ENCODE data around the gene MYBPHL.

Gene MYBPHL

GRCh38 chr1:109265741-109266330 is 41.0 kb downstream of the MYBPHL start:
- DNase-seq (ENCODE audit: low spot score): no peak

DNA sequence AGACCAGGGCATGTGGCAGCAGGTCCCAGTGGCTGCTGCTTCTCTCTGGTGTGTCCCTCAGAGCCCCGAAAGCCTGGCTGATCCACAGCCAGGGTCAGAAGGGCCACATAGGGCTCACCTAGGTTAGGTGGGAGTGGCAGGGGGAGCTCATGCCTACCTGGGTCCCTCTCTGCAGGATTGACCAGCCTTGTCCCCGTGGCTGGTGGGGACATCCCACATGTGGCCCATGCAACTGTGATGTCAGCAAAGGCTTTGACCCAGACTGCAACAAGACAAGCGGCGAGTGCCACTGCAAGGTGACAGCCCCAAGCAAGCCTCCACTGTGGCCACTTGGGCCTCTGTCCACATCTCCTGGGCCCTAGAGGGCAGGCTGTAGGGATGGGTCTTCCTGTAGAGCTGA is 41.8 kb downstream of the MYBPHL start:
- no peak for DNase-seq (ENCODE audit: low spot score)

- DNase-seq (ENCODE audit: low spot score): no peak
These were observed 42.4 kb downstream of the MYBPHL start for GRCh38 chr1:109264379-109264755.

DNA sequence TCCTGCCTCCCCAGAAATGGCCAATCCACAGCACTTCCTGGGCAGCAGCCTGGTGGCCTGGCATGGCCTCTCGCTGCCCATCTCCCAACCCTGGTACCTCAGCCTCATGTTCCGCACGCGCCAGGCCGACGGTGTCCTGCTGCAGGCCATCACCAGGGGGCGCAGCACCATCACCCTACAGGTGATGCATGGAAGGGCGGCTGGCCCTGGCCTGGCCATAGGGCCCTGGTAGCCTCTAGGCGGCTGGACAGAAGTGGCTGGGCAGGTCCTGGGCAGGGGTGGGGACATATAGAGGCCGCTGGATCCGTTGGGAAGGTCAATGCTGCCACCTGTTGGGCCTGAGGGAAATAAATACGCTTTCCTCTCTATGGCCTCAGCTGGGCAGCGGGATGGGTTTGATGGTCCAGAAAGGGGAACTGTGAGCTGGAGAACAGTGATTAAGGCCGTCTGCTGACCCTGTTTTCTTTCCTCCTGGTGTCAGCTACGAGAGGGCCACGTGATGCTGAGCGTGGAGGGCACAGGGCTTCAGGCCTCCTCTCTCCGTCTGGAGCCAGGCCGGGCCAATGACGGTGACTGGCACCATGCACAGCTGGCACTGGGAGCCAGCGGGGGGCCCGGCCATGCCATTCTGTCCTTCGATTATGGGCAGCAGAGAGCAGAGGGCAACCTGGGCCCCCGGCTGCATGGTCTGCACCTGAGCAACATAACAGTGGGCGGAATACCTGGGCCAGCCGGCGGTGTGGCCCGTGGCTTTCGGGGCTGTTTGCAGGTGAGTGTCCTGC is 43.0 kb downstream of the MYBPHL start:
- peak; percentile 56 for DNase-seq (ENCODE audit: low spot score)

GRCh38 chr1:109263234-109263596 is 43.6 kb downstream of the MYBPHL start:
- no peak for DNase-seq (ENCODE audit: low spot score)

- DNase-seq (ENCODE audit: low spot score): no peak
These were observed 44.4 kb downstream of the MYBPHL start for GRCh38 chr1:109262231-109263055.

- no peak for DNase-seq (ENCODE audit: low spot score)
These were observed 45.2 kb downstream of the MYBPHL start for GRCh38 chr1:109261578-109261977.

DNA sequence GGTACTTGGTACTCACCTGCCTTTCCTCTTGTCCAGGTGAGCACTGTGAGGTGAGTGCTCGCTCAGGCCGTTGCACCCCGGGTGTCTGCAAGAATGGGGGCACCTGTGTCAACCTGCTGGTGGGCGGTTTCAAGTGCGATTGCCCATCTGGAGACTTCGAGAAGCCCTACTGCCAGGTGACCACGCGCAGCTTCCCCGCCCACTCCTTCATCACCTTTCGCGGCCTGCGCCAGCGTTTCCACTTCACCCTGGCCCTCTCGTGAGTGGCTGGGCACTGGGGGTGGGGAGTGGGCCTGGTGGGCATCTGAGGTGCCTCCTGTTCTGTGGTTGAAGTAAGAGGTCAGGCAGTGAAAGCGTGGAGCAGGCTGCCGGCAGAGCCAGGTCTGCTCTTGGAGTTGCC is 45.8 kb downstream of the MYBPHL start:
- DNase-seq (ENCODE audit: low spot score): no peak

GRCh38 chr1:109259674-109260557 is 46.9 kb downstream of the MYBPHL start:
- DNase-seq (ENCODE audit: low spot score): no peak

DNA sequence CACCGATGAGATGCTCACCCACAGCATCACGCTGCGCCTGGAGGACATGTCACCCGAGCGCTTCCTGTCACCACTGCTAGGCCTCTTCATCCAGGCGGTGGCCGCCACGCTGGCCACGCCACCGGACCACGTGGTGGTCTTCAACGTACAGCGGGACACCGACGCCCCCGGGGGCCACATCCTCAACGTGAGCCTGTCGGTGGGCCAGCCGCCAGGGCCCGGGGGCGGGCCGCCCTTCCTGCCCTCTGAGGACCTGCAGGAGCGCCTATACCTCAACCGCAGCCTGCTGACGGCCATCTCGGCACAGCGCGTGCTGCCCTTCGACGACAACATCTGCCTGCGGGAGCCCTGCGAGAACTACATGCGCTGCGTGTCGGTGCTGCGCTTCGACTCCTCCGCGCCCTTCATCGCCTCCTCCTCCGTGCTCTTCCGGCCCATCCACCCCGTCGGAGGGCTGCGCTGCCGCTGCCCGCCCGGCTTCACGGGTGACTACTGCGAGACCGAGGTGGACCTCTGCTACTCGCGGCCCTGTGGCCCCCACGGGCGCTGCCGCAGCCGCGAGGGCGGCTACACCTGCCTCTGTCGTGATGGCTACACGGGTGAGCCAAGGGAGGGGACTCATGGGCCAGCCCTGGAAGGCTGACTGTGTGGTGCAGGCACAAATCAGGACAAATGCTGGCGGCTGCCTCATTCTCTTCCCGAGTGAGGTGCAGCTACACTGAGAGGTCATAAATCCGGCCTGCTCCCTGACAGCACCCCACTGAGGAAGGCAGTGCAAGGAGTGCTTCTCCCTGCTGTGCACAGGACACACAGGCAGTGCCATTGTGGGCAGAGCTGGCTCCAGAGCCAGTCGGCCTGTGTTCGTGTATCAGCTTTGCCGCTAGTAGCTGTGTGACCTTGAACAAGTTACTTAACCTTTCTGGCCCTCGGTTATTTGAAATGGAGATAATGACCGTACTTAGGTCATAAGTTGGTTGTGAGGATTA is 48.0 kb downstream of the MYBPHL start:
- DNase-seq (ENCODE audit: low spot score): no peak

DNA sequence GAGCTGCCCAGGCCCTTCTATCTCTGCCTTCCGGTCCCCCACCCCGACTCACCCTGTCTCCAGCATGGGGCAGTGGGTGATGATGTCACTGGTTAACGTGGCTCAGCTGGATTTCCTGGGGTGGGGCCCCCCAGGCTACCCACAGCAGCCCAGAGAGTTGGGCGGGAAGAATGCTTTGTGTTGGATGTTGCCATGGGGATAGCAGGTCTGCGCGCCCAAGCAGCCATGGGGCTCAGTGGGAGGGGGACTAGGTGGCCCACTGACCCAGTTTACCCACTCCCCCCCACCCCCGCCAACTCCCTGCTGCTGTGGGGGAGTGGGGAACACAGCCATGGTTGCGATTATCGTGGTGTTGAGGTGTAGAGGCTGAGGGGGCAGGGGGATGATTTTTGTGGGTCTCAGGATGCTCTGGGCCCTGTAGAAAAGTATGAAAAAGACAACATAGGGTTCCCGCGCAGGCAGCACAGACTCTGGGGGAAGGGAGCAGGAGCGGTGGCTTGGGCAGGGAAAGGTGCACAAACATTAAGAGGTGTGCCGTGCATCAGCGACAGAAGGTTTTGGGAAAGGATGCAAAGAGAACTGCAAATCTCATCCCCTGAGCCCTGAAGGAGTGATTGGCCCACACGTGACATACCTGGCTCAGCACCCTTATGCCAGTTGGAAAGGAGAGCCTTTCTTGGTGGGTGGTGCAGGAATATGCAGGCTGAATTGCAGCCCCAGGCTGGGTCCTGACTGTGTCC is 49.0 kb downstream of the MYBPHL start:
- no peak for DNase-seq (ENCODE audit: low spot score)

DNA sequence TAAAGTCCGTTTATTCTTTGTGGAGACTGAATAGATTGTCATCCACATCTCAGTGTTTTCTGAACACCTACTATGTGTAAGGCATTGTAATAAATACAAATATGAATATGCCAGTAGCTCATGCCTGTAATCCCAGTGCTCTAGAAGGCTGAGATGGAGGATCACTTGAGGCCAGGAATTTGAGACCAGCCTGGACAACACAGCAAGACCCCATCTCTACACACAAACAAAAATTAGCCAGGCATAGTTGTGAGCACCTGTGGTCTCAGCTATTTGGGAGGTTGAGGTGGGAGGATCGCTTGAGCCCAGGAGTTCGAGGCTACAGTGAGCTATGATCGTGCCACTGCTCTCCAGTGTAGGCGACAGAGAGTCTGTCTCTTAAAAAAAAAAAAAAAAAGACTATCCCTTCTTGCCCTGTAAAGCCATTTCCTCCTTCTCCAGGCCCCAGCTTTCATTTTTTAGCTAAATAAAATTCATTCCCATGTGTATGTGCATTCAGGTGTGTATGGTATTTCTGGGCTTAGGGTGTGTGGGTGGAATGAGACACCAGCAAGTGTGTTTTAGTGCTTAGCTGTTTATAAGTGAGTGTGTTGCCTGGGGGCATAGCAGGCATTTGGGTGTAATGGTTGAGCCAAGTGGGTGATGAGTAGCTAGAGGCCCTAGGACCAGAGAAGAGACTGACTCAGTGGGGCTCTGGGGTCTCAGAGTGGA is 49.7 kb downstream of the MYBPHL start:
- no peak for DNase-seq (ENCODE audit: low spot score)

DNA sequence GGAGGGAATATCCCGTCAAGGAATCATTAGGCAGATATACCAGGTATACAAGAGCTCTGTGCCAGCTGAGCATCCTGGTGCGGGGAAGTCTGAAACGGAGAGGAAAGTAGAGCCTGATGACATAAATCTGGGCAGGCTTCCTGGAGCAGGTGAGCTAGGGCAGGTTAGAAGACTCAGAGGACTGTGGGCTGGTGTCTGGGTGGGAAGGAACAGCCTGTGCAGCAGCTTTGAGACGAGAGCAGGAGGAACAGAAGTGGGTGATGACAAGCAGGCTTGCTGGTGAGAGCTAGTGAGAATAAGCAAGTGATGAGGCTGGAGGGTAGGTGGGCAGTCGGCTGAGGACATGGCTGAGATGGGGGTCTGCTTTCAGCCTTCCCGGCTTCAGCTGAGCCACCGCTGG is 50.7 kb downstream of the MYBPHL start:
- no peak for DNase-seq (ENCODE audit: low spot score)

DNA sequence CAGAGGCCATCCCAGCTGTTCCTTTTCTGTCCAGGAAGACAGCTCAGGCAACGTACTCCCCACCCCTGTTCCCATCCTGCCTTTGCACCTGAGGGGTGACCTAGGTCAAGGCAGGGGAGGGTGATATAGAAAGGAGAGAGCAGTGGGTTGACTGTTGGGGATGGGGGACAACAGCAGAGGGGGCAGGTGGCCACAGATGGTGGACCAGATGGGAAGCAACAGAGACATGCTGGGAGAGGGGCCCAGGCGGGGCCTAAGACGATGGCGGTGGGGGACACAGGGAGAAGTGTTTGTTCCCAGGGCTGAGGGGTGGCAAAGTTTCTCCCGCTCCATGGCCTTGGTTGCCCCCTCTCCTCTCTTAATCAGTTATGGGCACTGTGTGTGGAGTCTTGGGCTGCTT is 51.1 kb downstream of the MYBPHL start:
- no peak for DNase-seq (ENCODE audit: low spot score)

DNA sequence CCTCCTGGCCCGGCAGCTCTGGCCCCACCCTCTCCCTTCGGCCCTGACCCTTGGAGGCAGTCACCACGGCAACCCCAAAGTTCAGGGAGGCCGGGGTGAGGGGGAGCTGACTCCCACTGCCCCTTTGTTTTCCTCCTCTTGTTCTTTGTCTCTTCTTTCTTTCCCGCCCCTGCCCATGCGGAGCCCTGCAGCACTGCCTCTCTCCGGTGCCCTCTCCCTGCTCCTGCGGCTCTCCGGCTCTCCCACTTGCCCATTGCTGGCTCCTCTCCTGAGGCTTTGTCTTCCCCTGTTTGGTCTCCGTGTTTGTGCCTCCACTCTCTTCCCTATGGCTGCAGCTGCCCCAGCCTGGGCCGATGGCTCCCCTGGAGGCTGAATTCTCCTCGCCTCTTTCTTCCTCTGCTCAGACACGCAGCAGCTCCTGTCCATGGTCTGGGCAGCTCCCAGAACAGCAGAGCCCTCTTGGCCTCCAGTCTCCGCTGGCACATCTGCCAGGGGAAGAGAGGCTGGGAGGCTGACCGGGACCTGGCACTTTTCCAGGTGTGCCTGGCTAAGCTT is 51.6 kb downstream of the MYBPHL start:
- DNase-seq (ENCODE audit: low spot score): no peak

GRCh38 chr1:109254621-109255096 is 52.2 kb downstream of the MYBPHL start:
- no peak for DNase-seq (ENCODE audit: low spot score)

DNA sequence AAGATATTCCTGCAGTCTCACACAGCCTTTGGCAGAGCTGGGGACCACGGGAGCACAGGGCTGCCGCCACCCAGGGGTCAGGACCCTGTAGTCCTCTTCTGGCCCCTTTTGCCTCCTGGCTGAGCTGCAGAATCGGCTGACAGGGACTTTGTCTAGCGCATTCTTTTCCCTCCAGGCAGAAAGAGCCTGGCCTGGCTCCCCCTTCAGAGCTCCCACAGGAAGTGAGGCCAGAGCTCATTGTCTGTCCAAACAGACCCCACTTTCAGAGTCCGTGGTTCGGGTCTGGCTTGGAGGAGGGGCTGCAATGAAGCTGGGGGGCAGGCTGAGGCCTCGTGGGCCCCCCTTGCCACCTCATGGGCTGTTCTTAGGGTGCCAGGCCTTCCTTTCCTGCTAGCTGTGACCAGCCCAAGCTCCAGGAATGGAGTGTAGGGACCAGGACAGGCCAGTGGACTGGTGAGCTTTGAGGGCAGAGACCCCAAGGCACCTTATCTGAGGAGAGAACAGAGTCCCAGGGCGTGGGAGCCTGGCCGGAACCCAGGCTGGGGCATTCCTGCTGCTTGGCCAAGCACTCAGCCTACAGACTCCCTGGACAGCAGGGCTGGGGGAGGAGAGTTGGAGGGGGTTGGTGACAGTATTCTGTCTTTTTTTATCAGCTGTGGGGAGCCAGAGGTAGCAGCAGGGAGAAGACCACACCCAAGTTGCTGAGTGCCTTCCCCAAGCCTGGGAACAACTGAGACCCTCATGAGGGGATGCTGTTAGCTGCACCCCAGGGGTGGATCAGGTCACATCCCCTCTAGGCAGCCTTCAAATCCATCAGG is 52.8 kb downstream of the MYBPHL start:
- DNase-seq (ENCODE audit: low spot score): no peak

All from CD4-positive, alpha-beta T cell treated with Interleukin-6 at 100 ng/mL for 8 hours (primary cell).